Activated CD4-positive, alpha-beta T cell treated with anti-CD3 and anti-CD28 coated beads for 4 hours (primary cell): Measurements from ENCODE around the gene GTF2A1.

Experiments
- DNase-seq, 2 donors: peaks; one replicate each; pipeline ENCODE4 v3.0.0-alpha.2; 2020

The GTF2A1 gene

DNA sequence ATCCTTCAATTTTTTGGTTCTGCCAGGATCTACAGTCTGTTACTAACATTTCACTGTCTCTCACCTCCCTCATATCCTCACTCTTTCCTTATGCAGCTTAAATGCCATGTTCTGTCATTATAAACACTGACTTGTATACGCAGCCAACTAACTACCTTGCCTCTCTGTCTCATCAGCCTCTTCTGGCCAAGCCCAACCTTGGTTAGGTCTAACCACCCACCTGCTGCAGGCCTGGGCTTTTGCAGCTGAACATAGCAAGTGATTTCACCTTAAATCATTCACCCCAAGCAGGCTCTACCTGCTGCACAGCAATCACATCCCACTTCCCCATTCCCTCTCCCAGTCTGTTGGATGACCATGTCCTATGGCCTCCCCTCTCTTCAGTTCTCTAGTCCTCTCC is 91.5 kb downstream of the GTF2A1 start:
- DNase-seq: no peak

DNA sequence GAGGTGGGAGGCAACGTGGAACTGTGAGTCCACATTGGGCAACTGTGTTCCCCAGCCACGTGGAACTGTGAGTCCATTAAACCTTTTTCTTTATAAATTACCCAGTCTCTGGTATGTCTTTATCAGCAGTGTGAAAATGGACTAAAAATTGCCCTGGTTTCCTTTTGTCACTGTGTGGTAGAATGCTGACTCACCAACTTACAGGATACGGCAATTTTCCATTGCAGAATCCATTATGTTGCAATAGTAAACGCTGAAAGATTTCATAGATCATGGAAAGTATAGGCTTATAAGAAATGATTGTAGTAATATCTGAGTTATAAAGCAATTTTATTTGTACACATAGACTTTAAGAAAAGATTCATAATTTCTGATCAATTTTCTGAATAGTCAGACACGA is 93.0 kb downstream of the GTF2A1 start:
- DNase-seq: no peak

DNA sequence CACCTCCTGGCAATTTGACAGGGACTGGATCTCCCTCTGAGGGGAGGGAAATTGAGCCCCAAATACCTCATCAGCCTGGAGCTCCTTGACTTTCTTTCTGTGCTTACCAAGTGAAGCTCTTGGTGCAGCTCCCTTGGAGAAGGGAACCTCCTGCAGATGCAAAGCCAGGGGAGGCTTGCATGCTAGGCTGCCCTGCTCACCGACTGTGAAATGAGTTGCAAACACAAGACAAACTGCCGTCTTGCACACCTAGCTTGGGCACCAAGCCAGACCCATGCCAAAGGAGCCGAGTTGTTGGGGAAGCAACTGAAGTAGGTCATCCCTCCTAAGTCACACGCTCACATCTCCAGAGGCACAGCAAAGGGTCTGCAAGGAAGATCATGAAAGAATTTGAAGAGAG is 95.2 kb downstream of the GTF2A1 start:
- no peak for DNase-seq
